H1 (cell line): ENCODE results near the gene PKP1. TPM values are rescaled to one million over a fixed set of nuclear protein-coding genes. Genes with fewer than 3 reads are reported as not detected.

Experiments
- CTCF ChIA-PET: fragments of 300-600 bp; sonication (Branson Sonifier 250); formaldehyde crosslinking; loops from one replicate; lab custom pipeline; 2021; ENCODE audit not compliant: partially characterized antibody; lab: Charles Lee
- POLR2A ChIA-PET: fragments of 300-600 bp; sonication (Branson Sonifier 250); formaldehyde crosslinking; loops from one replicate; lab custom pipeline; 2021; ENCODE audit warnings: inconsistent platforms; ENCODE audit not compliant: partially characterized antibody; lab: Charles Lee
- DNase-seq, 2 experiments: peaks; one replicate each; pipeline versions ENCODE4 v3.0.0 to v3.0.0-alpha.2; 2010 to 2022; ENCODE audit warnings: low spot score in 2 of 2, low read depth in 1 of 2, mixed read lengths in 1 of 2
- FAIRE-seq: peaks from 2 replicates; lab custom pipeline; 2011; peaks lifted over from hg19 to GRCh38; lab: Jason Lieb, UNC
- H2AFZ ChIP-seq: 2 replicates; pipeline ENCODE4 v1.8.1; 2012; ENCODE audit warnings: low read length, inconsistent platforms
- H2AK5ac ChIP-seq: 2 replicates; pipeline ENCODE4 v1.6.1; 2013; ENCODE audit warnings: low read depth, low read length
- H2BK120ac ChIP-seq: replicated peaks from 2 replicates; pipeline ENCODE3; 2013; ENCODE audit warnings: low read depth, low read length, inconsistent platforms
- H2BK12ac ChIP-seq: 2 replicates; pipeline ENCODE4 v1.6.1; 2013; ENCODE audit warnings: low read depth, low read length
- H2BK15ac ChIP-seq: 2 replicates; pipeline ENCODE4 v1.6.1; 2013; ENCODE audit warnings: low read length
- H2BK20ac ChIP-seq: 2 replicates; pipeline ENCODE4 v1.6.1; 2013; ENCODE audit warnings: low read length
- H2BK5ac ChIP-seq: 2 replicates; pipeline ENCODE4 v1.6.1; 2013; ENCODE audit warnings: low read depth, low read length
- H3K14ac ChIP-seq: 2 replicates; pipeline ENCODE4 v1.6.1; 2013; ENCODE audit warnings: inconsistent platforms; ENCODE audit not compliant: insufficient read length
- H3K18ac ChIP-seq: 2 replicates; pipeline ENCODE4 v1.6.1; 2013; ENCODE audit warnings: low read length; ENCODE audit errors: extremely low read depth
- H3K23ac ChIP-seq: 2 replicates; pipeline ENCODE4 v1.6.1; 2013; ENCODE audit warnings: inconsistent platforms; ENCODE audit not compliant: insufficient read length
- H3K23me2 ChIP-seq: 2 replicates; pipeline ENCODE4 v1.6.1; 2013; ENCODE audit warnings: low read depth, low read length
- H3K27ac ChIP-seq: 2 replicates; pipeline ENCODE4 v1.6.1; 2011; ENCODE audit warnings: low read depth, low read length, inconsistent platforms
- H3K27me3 ChIP-seq, 4 experiments: replicated peaks in 1 of 4; 1 replicate in 1 of 4; 2 replicates in 3 of 4; pipeline versions ENCODE4 v1.6.1 to v1.8.1; 2011 to 2013; ENCODE audit warnings: low read length in 3 of 4, mild to moderate bottlenecking in 3 of 4, inconsistent platforms in 2 of 4, mixed read lengths in 2 of 4, moderate library complexity in 1 of 4; ENCODE audit not compliant: control insufficient read depth in 3 of 4, insufficient read depth in 3 of 4; ENCODE audit errors: extremely low read depth in 1 of 4
- H3K36me3 ChIP-seq, 4 experiments: 2 replicates each; pipeline versions ENCODE4 v1.6.1 to v1.8.1; 2011 to 2013; ENCODE audit warnings: mild to moderate bottlenecking in 4 of 4, low read length in 3 of 4, moderate library complexity in 2 of 4, control low read depth in 1 of 4, inconsistent platforms in 1 of 4; ENCODE audit not compliant: insufficient read depth in 4 of 4, control insufficient read depth in 2 of 4
- H3K4ac ChIP-seq: replicated peaks from 2 replicates; pipeline ENCODE3; 2013; ENCODE audit warnings: low read length, low read depth, mixed read lengths, inconsistent platforms; ENCODE audit not compliant: insufficient read length
- H3K4me1 ChIP-seq, 4 experiments: replicated peaks in 1 of 4; 1 replicate in 1 of 4; 2 replicates in 3 of 4; pipeline versions ENCODE4 v1.6.1 to v1.8.1; 2011 to 2013; ENCODE audit warnings: low read length in 3 of 4, inconsistent platforms in 2 of 4, mixed read lengths in 1 of 4; ENCODE audit not compliant: insufficient read depth in 4 of 4, control insufficient read depth in 3 of 4
- H3K4me2 ChIP-seq, 2 experiments: 2 replicates each; pipeline versions ENCODE4 v1.6.1 to v1.8.1; 2011 to 2013; ENCODE audit warnings: low read depth in 2 of 2, low read length in 2 of 2, control low read depth in 1 of 2, inconsistent platforms in 1 of 2, mild to moderate bottlenecking in 1 of 2; ENCODE audit not compliant: insufficient read depth in 1 of 2
- H3K4me3 ChIP-seq, 4 experiments: fragments of 200-600, 300-600 bp in 1 of 4; sonication (generic), shearing (Covaris generic), sonication (Bioruptor Twin) in 1 of 4; 2 replicates each; pipeline versions ENCODE4 v1.5.1 to v1.8.1; 2011 to 2016; ENCODE audit warnings: low read length in 4 of 4, low read depth in 3 of 4, control low read depth in 2 of 4, inconsistent platforms in 2 of 4, mild to moderate bottlenecking in 2 of 4, mixed read lengths in 1 of 4, moderate library complexity in 1 of 4; ENCODE audit not compliant: insufficient read depth in 2 of 4; ENCODE audit errors: extremely low read depth in 1 of 4
- H3K56ac ChIP-seq: replicated peaks from 2 replicates; pipeline ENCODE3; 2013; ENCODE audit warnings: low read depth, mild to moderate bottlenecking, mixed read lengths, low read length, inconsistent platforms; ENCODE audit not compliant: insufficient read length
- H3K79me1 ChIP-seq: 2 replicates; pipeline ENCODE4 v1.6.1; 2013; ENCODE audit warnings: low read depth, low read length, control low read depth
- H3K79me2 ChIP-seq, 2 experiments: 2 replicates each; pipeline versions ENCODE4 v1.6.1 to v1.8.1; 2012 to 2013; ENCODE audit warnings: low read length in 2 of 2, mild to moderate bottlenecking in 2 of 2, inconsistent platforms in 1 of 2; ENCODE audit not compliant: insufficient read depth in 2 of 2, control insufficient read depth in 1 of 2
- H3K9ac ChIP-seq, 4 experiments: replicated peaks in 1 of 4; 1 replicate in 1 of 4; 2 replicates in 3 of 4; pipeline versions ENCODE4 v1.6.1 to v1.8.1; 2011 to 2013; ENCODE audit warnings: low read depth in 3 of 4, low read length in 3 of 4, control low read depth in 2 of 4, mild to moderate bottlenecking in 2 of 4, moderate library complexity in 2 of 4, inconsistent platforms in 1 of 4; ENCODE audit errors: extremely low read depth in 1 of 4
- H3K9me3 ChIP-seq, 2 experiments: 2 replicates each; pipeline versions ENCODE4 v1.6.1 to v1.8.1; 2012 to 2013; ENCODE audit warnings: mild to moderate bottlenecking in 2 of 2, moderate library complexity in 2 of 2, control low read depth in 1 of 2, inconsistent platforms in 1 of 2, low read depth in 1 of 2, low read length in 1 of 2, mixed read lengths in 1 of 2; ENCODE audit not compliant: insufficient read depth in 2 of 2
- H4K20me1 ChIP-seq, 2 experiments: replicated peaks in 1 of 2; 2 replicates each; pipeline versions ENCODE3 to v1.8.1; 2011 to 2013; ENCODE audit warnings: inconsistent platforms in 2 of 2, low read length in 2 of 2, mild to moderate bottlenecking in 1 of 2; ENCODE audit not compliant: insufficient read depth in 2 of 2, control insufficient read depth in 1 of 2
- H4K5ac ChIP-seq: 2 replicates; pipeline ENCODE4 v1.6.1; 2013; ENCODE audit warnings: low read length, low read depth, mixed read lengths, inconsistent platforms; ENCODE audit not compliant: insufficient read length
- H4K8ac ChIP-seq: 2 replicates; pipeline ENCODE4 v1.8.0; 2013; ENCODE audit warnings: mild to moderate bottlenecking, moderate library complexity, low read length, inconsistent platforms; ENCODE audit not compliant: insufficient read depth; ENCODE audit errors: extremely low read depth
- H4K91ac ChIP-seq: replicated peaks from 2 replicates; pipeline ENCODE3; 2013; ENCODE audit warnings: low read length, mixed read lengths, inconsistent platforms; ENCODE audit not compliant: insufficient read length
- CTBP2 ChIP-seq: IDR thresholded peaks from 2 replicates; pipeline ENCODE4 v1.7.0; 2011; ENCODE audit warnings: borderline replicate concordance, mild to moderate bottlenecking, moderate library complexity, mixed read lengths, low read length; ENCODE audit not compliant: insufficient read depth, insufficient read length
- EP300 ChIP-seq, 2 experiments: IDR thresholded peaks; 1 replicate in 1 of 2; 2 replicates in 1 of 2; pipeline ENCODE4 v1.6.1; 2011 to 2012; ENCODE audit warnings: low read depth in 2 of 2, low read length in 2 of 2, mild to moderate bottlenecking in 2 of 2, borderline replicate concordance in 1 of 2, inconsistent platforms in 1 of 2, moderate library complexity in 1 of 2
- FOSL1 ChIP-seq: IDR thresholded peaks from 2 replicates; pipeline ENCODE4 v1.6.1; 2011; ENCODE audit warnings: mild to moderate bottlenecking, low read depth, low read length, moderate library complexity; ENCODE audit not compliant: insufficient read depth
- MAFK ChIP-seq: IDR thresholded peaks from 2 replicates; pipeline ENCODE4 v1.6.1; 2012; ENCODE audit warnings: low read depth, mild to moderate bottlenecking, improper control_type of control experiment, low read length
- RXRA ChIP-seq: IDR thresholded peaks from 2 replicates; pipeline ENCODE4 v1.6.1; 2011; ENCODE audit warnings: low read depth, mild to moderate bottlenecking, low read length, moderate library complexity; ENCODE audit not compliant: insufficient read depth
- SP1 ChIP-seq: IDR thresholded peaks from 2 replicates; pipeline ENCODE4 v1.6.1; 2011; ENCODE audit warnings: low read depth, low read length
- SP2 ChIP-seq: IDR thresholded peaks from 2 replicates; pipeline ENCODE4 v1.6.1; 2012; ENCODE audit warnings: mild to moderate bottlenecking, low read length, inconsistent platforms
- SUZ12 ChIP-seq: fragments of 200-600 bp; sonication (generic); IDR thresholded peaks from 2 replicates; pipeline ENCODE4 v1.6.1; 2012; ENCODE audit warnings: mild to moderate bottlenecking, inconsistent platforms, low read length, moderate library complexity, mixed read lengths
- WGBS, 2 experiments: shearing (Covaris generic) in 1 of 2; methylation state at CpG; one replicate each; pipeline versions ENCODE4 v1.1.6 to v1.1.7; 2013 to 2015; ENCODE audit warnings: low lambda C conversion rate in 2 of 2, mixed read lengths in 2 of 2, inconsistent platforms in 1 of 2, low coverage in 1 of 2, missing lambda C conversion rate in 1 of 2; ENCODE audit not compliant: insufficient replicate concordance in 2 of 2, insufficient coverage in 1 of 2, insufficient read length in 1 of 2; ENCODE audit errors: extremely low coverage in 1 of 2, missing lambda C conversion rate in 1 of 2; 5-methylcytosine and 5-hydroxymethylcytosine counted together
- polyA plus RNA-seq, 7 experiments: library from polyadenylated mRNA; depleted of rRNA in 3 of 7; stranded (reverse) in 5 of 7; unstranded in 2 of 7; fragments of >200 nt in 5 of 7; fragments of 200-250 nt in 2 of 7; gene quantifications; 1 replicate in 5 of 7; 2 replicates in 1 of 7; 4 replicates in 1 of 7; pipeline versions ENCODE4 v1.2.1 to v1.2.3, GENCODE V29; 2011 to 2013; ENCODE audit warnings: missing spikeins in 2 of 7, mixed read lengths in 2 of 7
- total RNA-seq: library from RNA; stranded (reverse); fragmentation: NEBNext Ultra II Directional; extraction: Animal tissue kit (Norgen Biotek cat#: 25700); gene quantifications from 2 replicates; pipeline ENCODE4 v1.2.1, GENCODE V29; 2021

The PKP1 gene
- total and polyA plus RNA-seq, 2 of the 8 experiments (the other 6 are each of a cell fraction or from before 2014, with no cell fraction given), result 0.21 to 0.95 TPM

DNA sequence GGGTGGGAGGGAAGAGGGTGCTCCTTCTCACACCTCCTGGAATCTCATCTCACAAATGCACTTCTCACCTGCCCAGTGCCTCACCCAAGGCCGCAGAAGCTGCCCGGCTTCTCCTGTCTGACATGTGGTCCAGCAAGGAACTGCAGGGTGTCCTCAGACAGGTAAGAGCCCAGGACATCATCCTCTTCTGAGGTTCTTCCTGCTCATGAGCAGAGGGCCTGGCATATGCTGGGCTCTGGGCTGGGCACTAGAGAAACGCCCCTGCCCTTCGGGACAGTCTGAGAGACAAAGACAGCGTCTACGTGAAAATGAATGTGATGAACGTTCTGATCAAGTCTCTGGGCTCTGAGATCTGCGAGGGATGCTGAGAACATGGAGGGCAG is 42.4 kb downstream of the PKP1 start:
- H2AK5ac ChIP-seq, result no peak overlapping the region
- no peak overlapping the region for H4K5ac ChIP-seq
- H3K4me1 ChIP-seq, result no peaks in the 10 kb centered on the region; a peak in 1 of 7 replicates
- no peaks in the 10 kb centered on the region for H3K9me3 ChIP-seq
- no peaks in the 10 kb centered on the region for H3K79me1 ChIP-seq
- H2BK12ac ChIP-seq, result no peak overlapping the region
- H3K79me2 ChIP-seq, result no peaks in the 10 kb centered on the region
- no peak for TF ChIP-seq MAFK
- TF ChIP-seq SUZ12, result no peak
- no peak for TF ChIP-seq RXRA
- TF ChIP-seq SP1, result no peak
- TF ChIP-seq CTBP2, result no peak
- TF ChIP-seq SP2, result no peak
- TF ChIP-seq FOSL1, result no peak
- no peak for TF ChIP-seq EP300 (IDR thresholded peaks at IDR 0.05; ENCODE audit: borderline replicate concordance in 1 of 2, low read depth in 2 of 2, low read length in 2 of 2)
- no peak overlapping the region for H4K91ac ChIP-seq
- no peaks in the 10 kb centered on the region for H3K36me3 ChIP-seq
- no peak overlapping the region for H3K27ac ChIP-seq
- no peaks in the 10 kb centered on the region for H4K20me1 ChIP-seq
- CTCF ChIA-PET, result interaction anchor here (1.5 to 3.0 kb wide), 7 partner anchors 14 to 95 kb away, joined by 3 to 18 read pairs (median 11); no protein-coding TSS in a partner anchor
- 85% methylated on average over 8 of the region's 8 CpGs; no CpG with 5 or more reads in 1 of the 2 experiments for WGBS, 2 experiments
- H2BK5ac ChIP-seq, result no peak overlapping the region
- H3K4me2 ChIP-seq, result no peak overlapping the region
- no peak overlapping the region for H3K23ac ChIP-seq
- H3K18ac ChIP-seq, result no peak overlapping the region
- FAIRE-seq (no peak), DNase-seq (no peak)
- H3K27me3 ChIP-seq, result no peaks in the 10 kb centered on the region; a peak in 1 of 7 replicates
- H3K9ac ChIP-seq, result no peak overlapping the region
- H2BK15ac ChIP-seq, result no peak overlapping the region
- POLR2A ChIA-PET, result no interaction called here
- H3K4ac ChIP-seq, result no peak overlapping the region
- no peak overlapping the region for H4K8ac ChIP-seq
- no peak overlapping the region for H3K56ac ChIP-seq
- no peak overlapping the region for H2BK20ac ChIP-seq
- no peak overlapping the region for H2BK120ac ChIP-seq
- no peak overlapping the region for H3K14ac ChIP-seq
- H3K23me2 ChIP-seq, result no peaks in the 10 kb centered on the region
- H3K4me3 ChIP-seq, result no peak overlapping the region
- no peak overlapping the region for H2AFZ ChIP-seq
